ENCODE measurements around the gene NKAIN2.

- TF ChIP-seq POLR2A (IDR thresholded peaks at IDR 0.05; ENCODE audit: extremely low read depth, insufficient read length) (no peak), CTCF (IDR thresholded peaks at IDR 0.05; ENCODE audit: low read depth, low read length) (no peak)
Observed at GRCh38 chr6:124090491-124090890, 286.8 kb downstream of the NKAIN2 start.
